Hepatic stellate cell (primary cell): ENCODE data around the gene SCCPDH.
"Not testable (repeated sequence)": the region's sequence is repeated elsewhere in the genome, so short reads cannot be mapped to it uniquely, and the experiment has no call there.

Experiments
- DNase-seq: peaks from one replicate; pipeline ENCODE4 v3.0.0; 2011; ENCODE audit warnings: low spot score

Gene SCCPDH

GRCh38 chr1:246801241-246802020, 77.2 kb downstream of the SCCPDH start:
- no peak for DNase-seq

- DNase-seq = no peak
Measured at GRCh38 chr1:246803373-246803772, 79.2 kb downstream of the SCCPDH start.

DNA sequence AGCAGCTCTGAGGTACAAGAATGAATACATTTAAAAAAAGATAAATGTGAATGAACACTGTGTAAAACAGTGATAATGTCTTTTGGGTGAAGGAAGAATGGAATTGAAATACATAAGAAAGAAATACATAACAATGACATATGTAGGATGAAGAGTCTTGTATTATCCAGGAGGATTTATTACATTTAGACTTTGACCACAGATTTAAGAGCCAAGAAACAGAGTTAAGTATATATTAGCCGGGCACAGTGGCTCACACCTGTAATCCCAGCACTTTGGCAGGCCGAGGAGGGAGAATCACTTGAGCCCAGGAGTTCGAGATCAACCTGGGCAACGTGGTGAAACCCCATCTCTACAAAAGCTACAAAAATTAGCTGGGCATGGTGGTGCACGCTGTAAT, 79.7 kb downstream of the SCCPDH start:
- no peak for DNase-seq

- no peak for DNase-seq
Measured at GRCh38 chr1:246805135-246805716, 81.0 kb downstream of the SCCPDH start.

DNA sequence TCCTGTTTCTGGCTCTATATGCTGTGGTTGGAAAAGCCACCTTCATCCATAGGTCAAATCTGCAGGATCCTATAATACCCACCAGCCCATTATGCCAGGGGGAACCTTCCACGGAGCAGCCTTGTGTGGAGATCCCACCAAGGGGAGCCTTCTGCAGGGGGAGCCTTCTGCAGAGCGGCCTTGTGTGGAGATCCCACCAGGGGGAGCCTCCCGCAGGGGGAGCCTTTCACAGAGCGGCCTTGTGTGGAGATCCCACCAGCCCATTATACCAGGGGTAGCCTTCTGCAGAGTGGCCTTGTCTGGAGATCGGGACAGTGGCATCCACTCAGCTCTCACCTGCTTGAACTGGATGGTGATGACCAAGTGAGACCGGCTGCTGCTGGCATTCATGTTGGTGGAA, 85.3 kb downstream of the SCCPDH start:
- no peak for DNase-seq

GRCh38 chr1:246811985-246812384, 87.8 kb downstream of the SCCPDH start:
- no peak for DNase-seq

DNA sequence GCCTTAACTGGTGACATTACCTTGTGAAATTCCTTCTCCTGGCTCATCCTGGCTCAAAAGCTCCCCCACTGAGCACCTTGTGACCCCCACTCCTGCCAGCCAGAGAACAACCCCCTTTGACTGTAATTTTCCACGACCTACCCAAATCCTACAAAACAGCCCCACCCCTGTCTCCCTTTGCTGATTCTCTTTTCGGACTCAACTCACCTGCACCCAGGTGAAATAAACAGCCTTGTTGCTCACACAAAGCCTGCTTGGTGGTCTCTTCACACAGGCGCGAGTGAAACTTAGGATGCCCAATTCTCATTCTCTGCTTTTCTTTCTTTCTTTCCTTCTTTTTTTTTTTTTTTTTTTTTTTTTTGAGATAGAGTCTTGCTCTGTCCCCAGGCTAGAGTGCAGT, 89.1 kb downstream of the SCCPDH start:
- DNase-seq = not testable (repeated sequence)

DNA sequence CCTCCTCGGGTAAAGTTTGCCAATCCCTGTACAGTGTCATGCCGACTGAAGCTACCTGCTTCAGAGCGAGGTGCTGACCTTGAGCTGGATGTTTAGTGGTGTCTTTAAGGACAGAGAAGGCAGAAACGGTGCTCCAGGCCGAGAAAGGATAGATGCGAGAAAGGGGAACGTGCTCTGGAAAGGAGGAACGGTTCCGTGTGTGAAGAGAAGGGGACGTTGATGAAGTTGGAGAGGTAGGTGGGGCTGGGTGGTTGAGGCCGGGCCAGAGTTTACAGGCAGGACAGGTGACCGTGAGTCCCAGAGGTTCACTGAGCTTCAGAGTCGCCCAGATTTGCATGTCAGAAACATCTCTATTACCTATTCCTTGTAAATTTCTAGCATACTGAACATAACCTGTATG, 90.7 kb downstream of the SCCPDH start:
- no peak for DNase-seq

DNA sequence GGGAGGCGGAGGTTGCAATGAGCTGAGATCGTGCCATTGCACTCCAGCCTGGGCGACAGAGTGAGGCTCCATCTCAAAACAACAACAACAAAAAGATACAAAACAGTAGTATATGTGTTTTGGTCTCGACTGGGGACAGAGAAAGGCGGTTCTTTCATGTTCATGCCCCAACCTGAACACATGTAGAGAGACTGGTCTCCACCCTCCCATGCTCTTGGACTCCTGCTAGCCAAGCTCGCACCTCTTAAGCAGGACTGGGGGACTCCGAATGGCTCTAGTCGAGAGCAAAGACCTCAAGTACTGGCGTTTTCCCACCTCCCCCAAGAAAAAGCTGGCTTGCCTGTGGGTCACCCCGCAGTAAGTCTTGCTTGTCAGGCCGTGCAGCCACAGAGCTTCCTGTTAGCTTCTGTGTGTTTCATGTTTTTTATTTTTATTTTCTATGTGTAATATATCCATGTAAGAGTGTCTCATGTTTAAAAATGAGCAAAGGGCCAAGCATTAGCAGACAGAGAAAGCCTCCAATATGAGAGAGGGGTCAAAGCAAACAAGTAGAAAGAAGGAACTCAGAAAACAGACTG, 91.6 kb downstream of the SCCPDH start:
- DNase-seq = no peak
